ENCODE measurements around the gene EDC3.

- TF ChIP-seq CTCF (IDR thresholded peaks at IDR 0.05) (no peak), ZFX (IDR thresholded peaks at IDR 0.05; ENCODE audit: borderline replicate concordance) (no peak)
Measured at GRCh38 chr15:74610302-74610951, 85.4 kb downstream of the EDC3 start.

All from 22Rv1 (cell line).